Vagina (tissue), 2 donors: ENCODE measurements around the gene NINJ1. TPM values are rescaled to one million over a fixed set of nuclear protein-coding genes. Genes with fewer than 3 reads are reported as not detected.
A peak's percentile ranks its signal among the peaks of the same experiment; 100 is the strongest.

Experiments
- DNase-seq, 2 donors: peaks; one replicate each; pipeline ENCODE4 v3.0.0-alpha.2; 2017; ENCODE audit errors: extremely low spot score in 2 of 2
- H3K27ac ChIP-seq: fragments of 200-600 bp; sonication (generic); one replicate; pipeline ENCODE4 v1.5.1; 2019
- H3K27me3 ChIP-seq: fragments of 200-600 bp; sonication (generic); one replicate; pipeline ENCODE4 v1.5.1; 2019
- H3K36me3 ChIP-seq, 2 donors: fragments of 200-600 bp; sonication (generic); one replicate each; pipeline ENCODE4 v1.5.1; 2017 to 2019
- H3K4me1 ChIP-seq: fragments of 200-600 bp; sonication (generic); one replicate; pipeline ENCODE4 v1.5.1; 2019
- H3K4me3 ChIP-seq, 2 donors: fragments of 200-600 bp; sonication (generic); 1 replicate in 1 of 2; 2 replicates in 1 of 2; pipeline ENCODE4 v1.5.1; 2016 to 2019
- H3K9me3 ChIP-seq: fragments of 200-600 bp; sonication (generic); one replicate; pipeline ENCODE4 v1.5.1; 2019
- CTCF ChIP-seq, 3 experiments: fragments of 450-650 bp in 2 of 3; fragments of 200-600 bp in 1 of 3; sonication (generic) in 1 of 3; IDR thresholded peaks; one replicate each; pipeline ENCODE4 v1.5.1; 2017 to 2019; ENCODE audit warnings: antibody characterized with exemption in 3 of 3, mild to moderate bottlenecking in 2 of 3, moderate library complexity in 2 of 3
- POLR2A ChIP-seq, 2 donors: fragments of 450-650 bp; IDR thresholded peaks; one replicate each; pipeline ENCODE4 v1.6.1; 2017; ENCODE audit warnings: antibody characterized with exemption in 2 of 2, mild to moderate bottlenecking in 2 of 2, moderate library complexity in 2 of 2
- POLR2AphosphoS5 ChIP-seq, 2 donors: sonication (generic); formaldehyde crosslinking; IDR thresholded peaks; one replicate each; pipeline ENCODE4 v1.9.0; 2017; ENCODE audit warnings: antibody characterized with exemption in 2 of 2, mild to moderate bottlenecking in 2 of 2, low read depth in 1 of 2; ENCODE audit not compliant: insufficient read depth in 1 of 2
- intact Hi-C: fragments of 100-400 bp; cut with DNase I; formaldehyde crosslinking; loops from one replicate; pipeline ENCODE4 v1.15.1; 2023
- total RNA-seq: library from RNA; depleted of rRNA; stranded (reverse); fragments of >200 nt; gene quantifications from one replicate; pipeline ENCODE4 v1.2.3, GENCODE V29; 2016

Gene NINJ1
- total RNA-seq, 1 donor from 2014 or later: 78.6 TPM

DNA sequence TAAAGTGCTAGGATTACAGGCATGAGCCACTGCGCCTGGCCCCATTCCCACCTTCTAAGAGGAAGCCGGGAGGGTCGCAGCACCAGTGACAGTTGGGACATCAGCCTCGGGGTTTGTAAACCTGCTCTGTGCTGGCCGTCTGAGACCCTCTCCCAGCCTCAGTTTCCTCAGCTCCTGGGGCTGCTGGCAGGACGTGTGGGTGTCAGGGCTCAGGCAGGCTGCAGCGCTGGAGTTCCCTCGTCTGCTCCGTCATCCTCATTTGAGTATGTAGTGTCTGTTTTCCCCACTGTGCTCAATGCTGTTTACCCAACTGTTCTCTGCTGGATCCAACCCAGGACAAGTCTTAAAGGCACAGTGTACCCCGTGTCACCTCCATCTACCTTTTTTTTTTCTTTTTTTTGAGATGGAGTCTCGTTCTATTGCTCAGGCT lies 2.0 kb upstream of the NINJ1 start:
- H3K27me3 ChIP-seq: no peaks in the 10 kb centered on the region
- no peaks in the 10 kb centered on the region for H3K36me3 ChIP-seq
- intact Hi-C loops: no loop called here
- no peak for DNase-seq
- peaks cover 59% of the 10 kb centered on the region for H3K4me1 ChIP-seq
- peak overlapping the region; percentile 99 for H3K27ac ChIP-seq
- peak overlapping the region in 1 of 2 donors; percentile 18 for H3K4me3 ChIP-seq
- H3K9me3 ChIP-seq: no peaks in the 10 kb centered on the region
- TF ChIP-seq POLR2AphosphoS5 (IDR thresholded peaks at IDR 0.05; ENCODE audit: insufficient read depth in 1 of 2, low read depth in 1 of 2): peak in 1 of 2 donors; percentile 16
- TF ChIP-seq POLR2A (IDR thresholded peaks at IDR 0.05): no peak

GRCh38 chr9:93134740-93135444 lies 841 bp upstream of the NINJ1 start:
- Histone ChIP-seq H3K9me3 (no peaks in the 10 kb centered on the region), H3K27ac (peak overlapping the region; percentile 99), H3K4me3 (peak overlapping the region; percentile 85 to 95), H3K4me1 (peaks cover 70% of the 10 kb centered on the region), H3K36me3 (no peaks in the 10 kb centered on the region), H3K27me3 (no peaks in the 10 kb centered on the region)
- intact Hi-C loops: loop anchor here (1.0 kb wide), 1 partner anchor 40 kb away; no protein-coding TSS in a partner anchor
- DNase-seq: peak in 1 of 2 donors; percentile 86
- no peak for TF ChIP-seq CTCF (IDR thresholded peaks at IDR 0.05)
- no peak for TF ChIP-seq POLR2A (IDR thresholded peaks at IDR 0.05)
- no peak for TF ChIP-seq POLR2AphosphoS5 (IDR thresholded peaks at IDR 0.05; ENCODE audit: insufficient read depth in 1 of 2, low read depth in 1 of 2)

- Histone ChIP-seq H3K4me3 (peak overlapping the region; percentile 85 to 95), H3K4me1 (peaks cover 83% of the 10 kb centered on the region), H3K27me3 (no peaks in the 10 kb centered on the region), H3K36me3 (no peaks in the 10 kb centered on the region), H3K27ac (peak overlapping the region; percentile 99), H3K9me3 (no peaks in the 10 kb centered on the region)
- DNase-seq: peak in 1 of 2 donors; percentile 93
- intact Hi-C loops: no loop called here
- TF ChIP-seq POLR2A (IDR thresholded peaks at IDR 0.05) (peak in 1 of 2 donors; percentile 51), CTCF (IDR thresholded peaks at IDR 0.05) (no peak)
Measured at GRCh38 chr9:93133681-93134014, 403 bp downstream of the NINJ1 start.

GRCh38 chr9:93132946-93133680 lies 938 bp downstream of the NINJ1 start:
- TF ChIP-seq POLR2A (IDR thresholded peaks at IDR 0.05) (no peak), CTCF (IDR thresholded peaks at IDR 0.05) (no peak), POLR2AphosphoS5 (IDR thresholded peaks at IDR 0.05; ENCODE audit: insufficient read depth in 1 of 2, low read depth in 1 of 2) (peak in 1 of 2 donors; percentile 82)
- DNase-seq: peak in 1 of 2 donors; percentile 91
- Histone ChIP-seq H3K36me3 (no peaks in the 10 kb centered on the region), H3K27me3 (no peaks in the 10 kb centered on the region), H3K9me3 (no peaks in the 10 kb centered on the region), H3K4me3 (peak overlapping the region; percentile 85 to 95), H3K27ac (peak overlapping the region; percentile 99), H3K4me1 (peaks cover 88% of the 10 kb centered on the region)
- intact Hi-C loops: no loop called here

DNA sequence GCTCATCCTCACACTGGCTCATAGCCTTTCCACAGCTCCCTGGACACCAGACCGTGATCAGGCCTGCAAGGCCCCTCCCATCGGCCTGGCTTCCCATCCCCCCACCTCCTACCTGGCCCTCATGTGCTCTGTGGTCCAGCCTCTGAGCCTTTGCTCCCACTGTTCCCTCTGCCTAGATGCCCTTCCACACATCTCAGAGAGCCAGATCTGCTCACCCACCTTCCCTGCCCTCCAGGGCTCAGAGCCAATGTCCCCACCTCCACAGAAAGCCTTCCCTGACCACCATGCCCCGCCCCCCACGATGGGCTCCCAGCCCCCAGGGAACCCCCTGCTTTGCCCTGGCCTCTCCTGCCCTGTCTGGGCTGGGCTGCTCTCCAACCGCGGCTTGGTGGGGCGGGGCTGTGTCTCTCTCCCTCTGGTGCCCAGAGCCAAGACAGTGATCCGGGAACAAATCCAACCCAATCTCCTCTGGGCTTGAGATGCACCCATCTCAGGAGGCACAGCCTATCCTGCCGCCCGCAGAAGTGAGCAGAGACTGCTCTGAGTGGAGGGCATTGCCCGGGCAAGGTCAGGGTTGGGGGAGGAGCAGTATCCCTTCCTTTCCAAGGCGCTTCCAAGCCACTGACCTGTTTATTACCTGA lies 1.6 kb downstream of the NINJ1 start:
- Histone ChIP-seq H3K27ac (peak overlapping the region; percentile 99), H3K4me3 (peak overlapping the region; percentile 85 to 95), H3K9me3 (no peaks in the 10 kb centered on the region), H3K27me3 (no peaks in the 10 kb centered on the region), H3K36me3 (no peaks in the 10 kb centered on the region), H3K4me1 (peaks cover 95% of the 10 kb centered on the region)
- intact Hi-C loops: no loop called here
- TF ChIP-seq POLR2AphosphoS5 (IDR thresholded peaks at IDR 0.05; ENCODE audit: insufficient read depth in 1 of 2, low read depth in 1 of 2) (no peak), POLR2A (IDR thresholded peaks at IDR 0.05) (no peak), CTCF (IDR thresholded peaks at IDR 0.05) (no peak)
- no peak for DNase-seq
